ENCODE results near the gene FLRT2.

FLRT2 gene

GRCh38 chr14:85572011-85572410 lies 42.1 kb downstream of the FLRT2 start:
- no peak for DNase-seq

GRCh38 chr14:85572845-85573244 lies 42.9 kb downstream of the FLRT2 start:
- no peak for DNase-seq

- no peak for DNase-seq
Measured at GRCh38 chr14:85573406-85573805, 43.5 kb downstream of the FLRT2 start.

DNA sequence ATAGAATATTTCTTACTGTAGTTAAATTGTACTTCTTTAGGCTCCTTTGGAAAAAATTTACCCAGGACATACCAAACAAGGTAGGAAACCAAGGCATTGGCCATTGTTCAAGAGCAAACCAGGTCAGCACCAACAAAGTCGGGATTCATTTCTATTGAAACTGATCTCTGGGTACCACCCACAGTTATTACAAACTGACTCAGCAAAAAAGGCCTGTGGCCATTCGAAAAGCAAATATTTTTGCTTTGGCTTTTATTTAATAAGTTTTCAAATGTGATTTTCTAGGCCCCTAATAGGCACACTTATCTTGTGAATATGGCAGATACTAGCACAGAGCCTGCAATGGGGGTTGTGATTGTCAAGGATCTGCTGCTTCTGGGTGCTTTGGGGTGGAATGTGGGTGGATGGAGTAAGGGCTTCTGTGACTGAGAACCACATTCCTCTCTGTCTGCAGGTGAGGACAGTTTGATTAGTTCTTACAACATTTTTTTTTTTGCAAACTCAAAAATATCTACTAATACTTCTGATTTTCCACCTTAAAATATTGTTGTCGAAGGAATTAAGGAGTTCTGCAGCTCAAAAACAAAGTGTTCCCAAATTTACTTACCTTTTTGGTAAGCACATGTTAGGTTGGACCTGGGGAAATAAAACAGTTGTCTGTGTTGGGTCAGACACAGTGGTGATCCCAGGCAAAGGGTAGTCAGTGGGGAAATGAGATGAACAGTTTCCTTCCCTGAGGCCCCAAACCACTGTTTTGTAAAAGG lies 45.1 kb downstream of the FLRT2 start:
- no peak for DNase-seq

DNA sequence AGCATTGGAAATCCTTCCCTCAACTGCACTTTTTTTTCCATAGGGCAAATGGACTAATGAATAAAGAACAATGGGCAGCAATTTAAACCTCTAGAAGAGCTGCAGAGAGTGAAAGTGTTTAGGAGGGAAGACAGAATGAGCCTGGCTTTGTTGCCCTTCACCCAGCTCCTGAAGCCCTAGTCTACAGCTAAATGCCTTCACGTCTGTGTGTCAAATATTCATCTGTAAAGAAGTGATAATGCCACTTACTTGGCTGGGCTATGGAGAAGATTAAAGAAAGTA lies 45.6 kb downstream of the FLRT2 start:
- no peak for DNase-seq

DNA sequence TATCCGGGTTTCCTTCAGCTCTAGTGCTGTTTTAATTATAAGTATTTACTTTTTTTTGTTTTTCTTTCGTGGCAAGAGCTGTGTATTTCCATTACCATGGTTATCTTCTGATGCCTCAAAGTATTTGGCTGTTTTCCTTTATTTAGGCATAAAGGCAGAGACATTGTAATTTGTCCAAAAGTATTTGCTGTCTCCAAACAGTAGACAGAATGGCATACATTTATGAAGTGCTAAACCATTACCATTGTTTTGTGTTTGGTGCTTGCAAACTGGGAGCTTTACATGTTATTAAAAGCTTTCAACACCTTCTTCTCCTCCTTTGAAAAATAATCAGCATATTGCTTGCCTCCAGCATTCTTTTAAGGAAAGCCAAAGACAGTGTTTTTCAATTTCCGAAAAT lies 46.3 kb downstream of the FLRT2 start:
- no peak for DNase-seq

GRCh38 chr14:85576848-85577542 lies 47.1 kb downstream of the FLRT2 start:
- no peak for DNase-seq

- DNase-seq: no peak
Measured at GRCh38 chr14:85577543-85578114, 47.7 kb downstream of the FLRT2 start.

GRCh38 chr14:85578357-85578756 lies 48.4 kb downstream of the FLRT2 start:
- DNase-seq: no peak

DNA sequence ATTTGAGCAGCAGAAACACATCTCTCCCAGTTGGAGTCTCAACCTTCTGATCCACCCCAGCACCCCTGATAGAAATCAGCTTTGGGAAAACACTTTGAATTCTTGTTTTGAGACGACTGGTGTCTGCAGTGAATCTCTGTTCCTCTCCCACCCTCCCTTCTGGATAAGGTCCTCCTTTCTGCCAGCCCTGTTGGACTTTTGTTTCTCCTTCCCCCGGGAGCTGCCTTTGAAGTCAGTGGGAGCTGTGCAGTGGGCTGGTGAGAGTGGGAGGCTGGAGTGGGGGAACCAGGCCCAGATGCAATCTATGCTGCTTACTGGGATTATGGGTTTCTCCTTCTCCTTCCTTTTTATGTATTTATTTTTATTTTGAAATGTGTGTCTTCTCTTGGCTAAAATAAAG lies 49.0 kb downstream of the FLRT2 start:
- no peak for DNase-seq

- no peak for DNase-seq
Measured at GRCh38 chr14:85579942-85580341, 50.0 kb downstream of the FLRT2 start.

GRCh38 chr14:85580536-85581140 lies 50.7 kb downstream of the FLRT2 start:
- no peak for DNase-seq

GRCh38 chr14:85581691-85582090 lies 51.7 kb downstream of the FLRT2 start:
- DNase-seq: no peak

DNA sequence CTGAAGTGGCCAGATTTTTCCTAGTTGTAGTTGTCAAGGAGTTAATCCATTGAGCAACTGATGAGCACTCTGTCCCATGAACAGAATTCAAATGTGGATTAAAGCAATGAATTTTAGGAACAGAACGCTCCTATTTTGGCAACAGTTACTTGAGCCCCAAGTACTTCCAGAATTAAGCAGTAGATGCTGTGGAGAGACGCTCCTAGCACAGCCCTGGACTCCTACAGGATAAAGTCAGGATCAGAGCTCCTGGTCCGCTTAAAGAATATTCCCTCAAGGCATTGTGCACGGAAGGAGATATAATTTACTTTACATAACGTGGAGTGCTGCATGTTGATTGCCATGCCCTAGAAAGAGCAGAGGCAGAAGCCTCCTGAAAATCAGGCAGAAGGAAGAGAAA lies 53.4 kb downstream of the FLRT2 start:
- DNase-seq: no peak

- DNase-seq: no peak
Measured at GRCh38 chr14:85584481-85584880, 54.5 kb downstream of the FLRT2 start.

GRCh38 chr14:85587151-85587711 lies 57.3 kb downstream of the FLRT2 start:
- DNase-seq: no peak

- DNase-seq: no peak
Measured at GRCh38 chr14:85590784-85591183, 60.8 kb downstream of the FLRT2 start.

GRCh38 chr14:85594217-85594616 lies 64.3 kb downstream of the FLRT2 start:
- DNase-seq: no peak

- DNase-seq: peak; percentile 71
Measured at GRCh38 chr14:85595981-85596380, 66.0 kb downstream of the FLRT2 start.

GRCh38 chr14:85596562-85596961 lies 66.6 kb downstream of the FLRT2 start:
- DNase-seq: peak; percentile 49

DNA sequence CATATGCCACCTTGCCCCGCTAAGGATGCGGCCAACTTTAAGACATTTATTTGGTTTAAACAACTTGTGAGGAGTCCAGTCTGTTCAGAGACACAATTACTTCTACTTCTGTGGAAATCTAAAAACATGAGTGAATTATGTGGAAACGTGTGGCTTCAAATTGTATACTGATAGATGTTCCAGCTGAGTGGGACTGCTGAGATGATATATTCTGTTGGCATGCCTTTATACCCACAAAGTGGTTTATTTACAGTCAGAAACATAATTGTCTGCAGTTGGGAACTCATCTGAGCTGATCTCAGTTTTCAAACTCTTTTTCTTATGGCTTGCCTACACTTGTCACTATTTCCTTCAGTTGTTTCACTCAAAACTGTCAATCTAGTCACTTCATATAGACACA lies 67.8 kb downstream of the FLRT2 start:
- no peak for DNase-seq

- peak; percentile 9 for DNase-seq
Measured at GRCh38 chr14:85599939-85600338, 70.0 kb downstream of the FLRT2 start.

- DNase-seq: no peak
Measured at GRCh38 chr14:85601246-85601645, 71.3 kb downstream of the FLRT2 start.

DNA sequence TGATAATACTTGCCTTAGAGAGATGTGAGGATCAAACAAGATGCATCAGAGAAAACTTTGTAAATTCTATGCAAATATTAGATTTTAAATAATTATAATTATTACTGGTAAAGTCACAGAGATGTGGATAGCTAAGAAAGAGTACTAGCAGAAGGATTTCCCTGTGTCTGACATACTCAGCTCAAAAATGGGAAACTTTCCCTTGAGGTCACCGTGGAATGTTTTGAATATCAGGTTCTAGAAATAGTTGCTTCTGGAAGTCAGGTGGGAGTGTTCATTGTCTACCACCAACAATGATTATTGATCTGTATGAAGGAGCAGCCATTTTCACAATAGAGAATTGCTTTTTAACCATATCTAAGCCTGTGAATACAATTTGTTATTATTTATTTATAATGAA lies 71.7 kb downstream of the FLRT2 start:
- DNase-seq: no peak
